HS-27A (cell line): ENCODE results near the gene OSBPL3.
"Not testable (repeated sequence)": the region's sequence is repeated elsewhere in the genome, so short reads cannot be mapped to it uniquely, and the experiment has no call there.

Experiments
- DNase-seq: peaks from one replicate; pipeline ENCODE4 v3.0.0-alpha.2; 2012; ENCODE audit warnings: low read depth, missing footprints

The OSBPL3 gene

GRCh38 chr7:24794751-24795406 lies 185.1 kb downstream of the OSBPL3 start:
- DNase-seq, result not testable (repeated sequence)

GRCh38 chr7:24793982-24794648 lies 185.9 kb downstream of the OSBPL3 start:
- DNase-seq, result no peak

GRCh38 chr7:24788961-24789576 lies 190.9 kb downstream of the OSBPL3 start:
- DNase-seq, result no peak

- DNase-seq, result no peak
Measured at GRCh38 chr7:24788075-24788474, 191.9 kb downstream of the OSBPL3 start.

- peak; percentile 80 for DNase-seq
Measured at GRCh38 chr7:24786941-24787340, 193.0 kb downstream of the OSBPL3 start.

GRCh38 chr7:24786306-24786705 lies 193.7 kb downstream of the OSBPL3 start:
- DNase-seq, result no peak

- DNase-seq, result no peak
Measured at GRCh38 chr7:24784277-24784676, 195.7 kb downstream of the OSBPL3 start.

- no peak for DNase-seq
Measured at GRCh38 chr7:24783698-24784097, 196.3 kb downstream of the OSBPL3 start.

GRCh38 chr7:24781106-24781505 lies 198.9 kb downstream of the OSBPL3 start:
- DNase-seq, result no peak

- no peak for DNase-seq
Measured at GRCh38 chr7:24779283-24779655, 200.7 kb downstream of the OSBPL3 start.

- no peak for DNase-seq
Measured at GRCh38 chr7:24778543-24779282, 201.3 kb downstream of the OSBPL3 start.

- DNase-seq, result no peak
Measured at GRCh38 chr7:24777806-24778205, 202.2 kb downstream of the OSBPL3 start.

GRCh38 chr7:24773646-24774045 lies 206.3 kb downstream of the OSBPL3 start:
- no peak for DNase-seq

GRCh38 chr7:24769851-24770250 lies 210.1 kb downstream of the OSBPL3 start:
- DNase-seq, result no peak

- DNase-seq, result no peak
Measured at GRCh38 chr7:24769014-24769830, 210.8 kb downstream of the OSBPL3 start.

GRCh38 chr7:24767878-24768569 lies 212.0 kb downstream of the OSBPL3 start:
- DNase-seq, result no peak

GRCh38 chr7:24764972-24765744 lies 214.8 kb downstream of the OSBPL3 start:
- DNase-seq, result no peak

- DNase-seq, result no peak
Measured at GRCh38 chr7:24764011-24764410, 216.0 kb downstream of the OSBPL3 start.

- DNase-seq, result no peak
Measured at GRCh38 chr7:24763303-24763901, 216.6 kb downstream of the OSBPL3 start.

- DNase-seq, result no peak
Measured at GRCh38 chr7:24762771-24763170, 217.2 kb downstream of the OSBPL3 start.
